ENCODE results near the gene UGT1A3.

DNA sequence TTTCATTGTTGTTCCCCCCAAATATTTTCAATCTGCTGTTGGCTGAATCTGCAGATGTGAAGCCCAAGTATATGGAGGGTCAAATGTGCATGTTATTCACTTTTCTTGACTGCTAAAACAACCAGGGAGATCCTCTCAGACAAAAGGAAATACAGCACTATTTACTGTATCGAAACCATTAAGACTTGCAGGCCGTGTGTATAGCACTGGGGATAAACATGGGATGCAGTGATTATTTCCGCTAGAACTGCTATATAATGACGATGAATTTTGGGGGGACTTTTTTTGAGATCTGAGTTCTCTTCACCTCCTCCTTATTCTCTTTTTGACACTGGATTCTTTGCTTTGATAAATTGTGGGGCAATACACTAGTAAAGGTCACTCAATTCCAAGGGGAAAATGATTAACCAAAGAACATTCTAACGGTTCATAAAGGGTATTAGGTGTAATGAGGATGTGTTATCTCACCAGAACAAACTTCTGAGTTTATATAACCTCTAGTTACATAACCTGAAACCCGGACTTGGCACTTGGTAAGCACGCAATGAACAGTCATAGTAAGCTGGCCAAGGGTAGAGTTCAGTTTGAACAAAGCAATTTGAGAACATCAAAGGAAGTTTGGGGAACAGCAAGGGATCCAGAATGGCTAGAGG, 27.7 kb downstream of the UGT1A3 start:
- TF ChIP-seq CREB1 (IDR thresholded peaks at IDR 0.05; ENCODE audit: low read depth) (no peak), BCL11A (IDR thresholded peaks at IDR 0.05; ENCODE audit: low read depth, low read length) (no peak)

Data from GM12878 (cell line).